GM19328 (cell line): ENCODE results near the gene ENOX1.

Experiments
- ATAC-seq: cut with Tn5 transposase; IDR thresholded peaks from one replicate; pipeline ENCODE4 v1.9.1; 2021; ENCODE audit warnings: mild to moderate bottlenecking, moderate library complexity; ENCODE audit not compliant: unreplicated experiment

Gene ENOX1

DNA sequence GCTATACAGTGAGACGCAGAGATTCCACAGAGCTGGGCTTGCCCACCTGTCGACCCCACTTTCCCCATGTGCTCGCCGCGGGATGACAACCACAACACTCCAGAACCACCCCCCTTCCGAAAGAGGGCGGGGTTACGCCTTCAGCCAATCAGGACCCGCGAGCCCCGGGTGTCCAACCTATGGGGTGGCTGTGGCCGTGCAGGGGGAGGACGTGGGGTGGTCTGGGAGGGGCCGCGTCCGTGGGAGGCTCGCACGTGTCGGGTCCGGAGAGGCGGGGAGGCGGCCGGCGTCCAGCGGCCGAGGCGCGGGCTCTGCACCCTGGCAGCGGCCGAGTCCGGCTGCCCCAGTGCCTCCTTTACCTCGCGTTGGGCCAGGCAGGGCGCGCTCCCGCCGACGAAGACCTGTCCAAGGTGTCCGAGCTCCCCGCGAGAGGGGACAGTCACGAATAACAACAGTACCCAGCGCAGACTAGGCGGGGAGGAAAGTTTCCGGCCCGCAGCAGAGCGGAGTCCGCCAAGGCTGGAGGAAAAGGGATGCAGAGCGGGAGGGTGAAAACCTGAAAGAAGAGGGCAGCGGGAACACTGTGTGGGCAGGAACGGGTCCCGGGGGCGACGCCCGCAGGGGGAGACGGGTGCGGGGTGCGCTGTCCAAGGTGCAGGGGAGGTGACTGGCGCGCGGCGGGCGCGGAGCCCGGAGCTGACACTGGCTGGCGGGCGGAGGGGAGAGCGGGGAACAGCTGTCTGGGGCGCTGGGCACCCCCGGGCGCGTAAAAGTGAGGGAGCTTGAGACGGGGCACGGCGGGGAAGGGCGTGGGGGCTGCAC lies 911 bp downstream of the ENOX1 start:
- ATAC-seq = no peak

DNA sequence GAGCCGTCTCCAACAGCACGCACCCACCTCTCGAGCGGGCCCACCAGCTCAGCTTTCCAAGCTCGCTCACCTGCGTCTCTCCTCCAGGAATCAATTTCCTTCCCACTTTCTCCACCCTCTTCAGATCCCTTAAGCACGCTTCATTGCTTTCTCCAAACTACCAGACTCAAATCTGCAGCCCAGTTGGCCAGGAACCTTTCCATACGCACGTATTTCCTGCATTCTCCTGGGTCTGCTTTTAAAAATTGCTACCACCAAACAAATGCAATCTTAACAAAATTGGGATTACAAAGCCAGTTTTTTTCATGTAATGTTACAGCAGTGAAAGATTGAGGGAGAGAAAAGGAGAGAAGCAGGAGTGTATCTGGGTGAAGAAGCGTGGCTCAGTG lies 1.5 kb downstream of the ENOX1 start:
- no peak for ATAC-seq

DNA sequence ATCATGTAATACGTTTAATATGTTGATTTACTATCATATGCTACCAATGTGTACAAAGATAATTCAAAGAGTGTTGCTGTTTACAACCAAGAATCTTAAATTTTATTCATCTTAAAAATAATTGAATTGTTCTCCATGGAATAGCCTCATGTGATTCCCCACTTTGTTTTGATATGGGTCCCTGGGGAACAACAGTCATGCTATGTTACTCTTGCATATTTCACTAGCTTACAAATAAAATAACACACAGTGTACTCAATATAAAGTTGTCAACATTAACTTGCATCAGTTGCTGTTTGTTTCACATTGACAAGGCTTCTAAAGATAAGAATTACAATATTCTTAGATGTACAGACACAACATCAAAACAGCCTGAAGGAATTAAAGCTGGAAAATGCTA lies 2.3 kb downstream of the ENOX1 start:
- no peak for ATAC-seq

DNA sequence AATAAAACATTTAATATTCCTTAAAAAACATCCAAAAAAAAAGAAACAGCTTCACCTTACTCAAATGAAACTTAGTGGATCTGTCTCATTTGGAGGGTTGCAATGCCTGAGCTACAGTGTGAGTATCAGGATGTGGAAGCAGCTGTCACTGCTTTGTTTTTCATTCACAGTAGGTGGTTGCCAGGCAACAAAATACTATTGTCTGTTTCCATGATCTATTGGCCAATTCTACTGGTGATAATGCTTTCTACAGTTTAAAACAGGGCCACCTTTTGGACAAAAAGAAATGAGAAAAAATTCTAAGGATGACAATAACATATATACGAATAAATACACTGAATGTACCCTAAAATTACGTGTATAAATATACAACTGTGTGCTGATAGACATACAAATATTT lies 3.0 kb downstream of the ENOX1 start:
- no peak for ATAC-seq

DNA sequence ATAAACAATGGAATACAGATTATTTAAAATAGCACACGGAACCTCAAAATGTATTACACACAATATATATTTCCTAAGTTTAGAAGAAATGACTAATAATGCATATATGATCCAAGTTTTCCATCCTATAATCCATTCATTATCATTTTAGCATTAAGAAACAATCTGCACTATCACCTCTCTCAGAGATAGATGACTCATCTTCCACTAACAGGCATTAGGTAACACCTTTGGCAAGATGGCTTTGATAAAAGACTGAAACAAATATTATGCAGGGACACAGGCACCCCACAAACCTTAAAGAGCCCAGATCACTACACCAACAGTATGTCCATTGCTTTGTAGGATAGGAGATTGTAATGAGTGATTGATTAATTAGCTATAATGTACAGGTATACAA lies 4.1 kb downstream of the ENOX1 start:
- ATAC-seq = no peak

DNA sequence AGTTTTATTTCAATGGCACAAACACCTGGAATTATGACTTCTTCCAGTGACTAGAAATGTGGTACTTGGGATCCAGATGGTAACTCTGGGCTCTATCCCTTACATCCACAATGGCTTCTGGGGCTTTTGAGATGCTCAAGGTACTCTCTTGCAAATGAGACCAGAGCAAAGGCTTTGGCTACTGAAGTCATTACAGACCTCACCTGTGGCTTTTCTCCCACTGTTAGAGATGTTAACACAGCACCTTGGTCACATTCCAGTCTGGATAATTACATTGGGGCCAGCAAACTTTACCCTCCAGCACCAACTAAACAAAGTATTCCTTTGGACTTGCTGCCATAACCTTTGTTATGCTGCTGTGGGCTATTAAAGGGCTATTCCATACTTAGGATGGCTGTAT lies 6.1 kb downstream of the ENOX1 start:
- no peak for ATAC-seq

DNA sequence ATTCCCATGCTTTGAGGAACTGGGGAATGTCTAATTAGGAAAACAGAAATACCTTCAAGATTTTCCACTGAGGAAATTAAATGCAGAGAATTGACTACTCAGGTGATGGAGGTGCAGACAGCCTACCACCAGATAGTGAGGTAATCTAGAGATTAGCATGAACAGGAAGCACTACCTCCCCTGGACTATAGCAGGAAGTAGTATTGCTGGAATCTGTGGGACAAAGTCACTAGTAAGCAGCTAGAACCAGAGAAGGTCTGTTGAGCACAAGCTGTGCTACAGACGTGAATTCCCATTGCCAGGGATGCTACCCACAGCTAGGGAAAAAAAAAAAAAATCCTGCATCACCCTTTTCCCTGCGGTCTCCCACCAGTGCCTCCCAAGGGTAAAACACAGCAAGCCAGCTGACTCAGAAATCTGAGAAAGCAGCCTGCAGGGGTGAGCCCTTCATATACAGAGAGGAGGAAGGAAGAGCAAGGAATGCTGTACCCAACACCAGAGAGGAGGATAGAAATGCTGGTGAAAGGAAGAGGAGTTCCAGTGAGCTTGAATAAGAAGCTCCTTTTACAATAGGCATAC lies 10.2 kb downstream of the ENOX1 start:
- ATAC-seq = no peak

DNA sequence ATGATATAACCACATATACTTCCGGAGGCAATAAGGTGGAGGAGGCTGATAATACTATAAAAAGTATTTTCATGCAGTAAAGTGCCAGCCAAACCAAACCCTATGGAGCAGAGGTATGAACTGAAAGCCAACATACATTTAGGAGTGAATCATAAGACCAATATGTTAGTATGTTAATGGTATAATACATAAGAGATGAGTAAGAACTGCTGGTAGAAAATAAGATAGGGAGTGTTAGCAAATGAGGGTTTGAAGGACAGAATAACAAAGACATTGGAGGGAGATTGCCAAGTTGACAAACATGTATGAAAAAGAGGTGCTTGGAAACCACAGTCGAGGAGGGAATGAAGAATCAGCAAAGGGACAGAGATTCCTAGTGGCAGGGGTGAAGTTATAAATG lies 10.8 kb downstream of the ENOX1 start:
- no peak for ATAC-seq

DNA sequence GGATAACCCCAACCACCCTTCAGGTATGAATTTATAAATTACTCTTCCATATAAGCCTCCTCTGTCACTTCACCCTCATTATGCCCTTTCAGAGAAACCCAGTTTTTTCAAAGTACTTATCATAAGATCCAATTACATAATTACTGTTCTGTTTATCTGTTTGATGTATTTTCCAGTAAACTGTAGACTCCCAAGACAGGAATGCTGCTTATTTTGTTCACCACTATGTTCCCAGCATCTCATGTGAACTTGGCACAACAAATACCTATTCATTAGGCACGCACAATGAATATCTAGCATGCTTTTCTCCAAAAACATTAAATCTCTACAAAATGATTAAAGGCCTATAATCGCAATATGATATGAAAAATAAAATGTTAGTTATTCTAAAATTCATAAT lies 13.2 kb downstream of the ENOX1 start:
- no peak for ATAC-seq

DNA sequence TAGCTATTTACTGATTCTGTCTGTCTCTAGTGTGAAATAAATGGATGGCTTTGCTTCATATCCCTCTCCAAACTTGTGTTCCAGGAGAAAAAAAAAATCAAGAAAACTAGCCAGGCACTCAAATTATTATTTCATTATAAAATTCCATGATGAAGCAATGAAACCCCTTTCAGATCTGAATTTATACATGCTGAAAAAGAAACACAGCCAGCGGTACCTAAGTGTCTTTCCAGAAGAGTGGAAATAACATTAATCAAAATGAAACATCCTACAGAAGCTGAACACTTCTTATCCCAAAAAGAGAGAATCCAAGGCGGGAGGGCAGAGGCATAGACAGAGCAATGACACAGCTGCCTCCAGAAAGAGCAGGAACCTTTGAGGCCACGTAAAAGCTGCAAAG lies 15.9 kb downstream of the ENOX1 start:
- ATAC-seq = no peak

DNA sequence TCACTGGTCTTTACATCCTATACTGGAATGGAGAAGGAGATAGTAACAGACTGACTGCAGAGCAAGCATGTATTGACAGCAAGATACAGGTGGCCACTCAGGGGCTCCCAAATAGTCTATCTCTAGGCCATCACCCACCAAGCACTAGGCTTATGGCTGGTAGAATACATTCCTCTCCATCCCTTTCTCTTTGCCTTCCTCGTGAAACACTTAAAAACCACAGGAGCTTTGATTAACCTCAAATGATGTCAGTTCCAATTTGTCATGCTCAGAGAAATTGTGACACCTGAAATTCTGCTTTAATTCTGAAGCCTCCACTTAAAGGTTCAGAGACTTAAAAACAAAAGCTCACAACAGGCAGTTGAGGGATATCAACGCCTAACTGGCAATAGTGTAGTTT lies 17.2 kb downstream of the ENOX1 start:
- ATAC-seq = no peak

DNA sequence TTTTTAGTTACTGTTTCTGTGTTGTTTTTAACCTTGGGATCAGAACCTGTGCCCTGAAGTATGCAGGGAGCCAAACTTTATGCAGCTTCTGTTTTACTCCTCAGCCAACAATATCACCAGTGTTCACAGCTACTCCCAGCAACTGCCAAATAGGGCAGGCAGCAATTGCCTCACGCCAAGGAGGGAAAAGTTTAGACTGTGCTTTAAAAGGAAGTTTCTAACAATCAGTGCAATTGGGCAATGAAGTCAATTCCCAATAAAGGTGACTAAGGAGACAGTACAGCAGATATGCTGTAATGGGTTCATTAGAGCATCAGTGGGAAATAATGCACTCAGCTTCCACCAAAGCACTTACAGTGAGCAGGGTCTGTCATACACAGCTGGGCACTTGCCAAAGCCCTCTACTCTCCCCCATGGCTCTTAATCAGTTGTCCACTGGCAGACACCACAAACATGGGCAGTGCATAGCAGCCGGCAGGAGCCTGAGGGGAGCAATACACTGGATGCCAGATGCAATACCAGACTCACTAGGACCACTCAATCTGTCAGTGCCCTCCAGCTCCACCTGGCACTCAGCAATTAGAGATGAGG lies 19.3 kb downstream of the ENOX1 start:
- ATAC-seq = no peak

DNA sequence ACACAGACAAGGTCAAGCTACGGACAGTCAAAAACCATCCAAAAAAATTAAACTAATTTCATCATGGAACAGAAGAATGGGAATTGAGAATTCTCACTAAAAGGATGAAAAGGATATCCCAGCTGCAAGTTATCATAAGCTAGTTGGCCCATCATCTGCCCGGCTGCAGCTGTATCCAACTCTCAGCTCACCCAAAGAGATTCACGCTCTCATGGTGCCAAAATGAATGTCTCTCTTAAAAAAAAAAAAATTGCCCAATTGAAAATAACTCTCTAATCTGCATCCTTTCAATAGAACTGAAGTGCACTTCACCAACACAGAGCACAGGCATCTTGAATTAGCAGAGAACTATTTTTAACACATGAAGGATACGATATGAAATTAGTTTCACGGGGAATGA lies 20.0 kb downstream of the ENOX1 start:
- no peak for ATAC-seq

DNA sequence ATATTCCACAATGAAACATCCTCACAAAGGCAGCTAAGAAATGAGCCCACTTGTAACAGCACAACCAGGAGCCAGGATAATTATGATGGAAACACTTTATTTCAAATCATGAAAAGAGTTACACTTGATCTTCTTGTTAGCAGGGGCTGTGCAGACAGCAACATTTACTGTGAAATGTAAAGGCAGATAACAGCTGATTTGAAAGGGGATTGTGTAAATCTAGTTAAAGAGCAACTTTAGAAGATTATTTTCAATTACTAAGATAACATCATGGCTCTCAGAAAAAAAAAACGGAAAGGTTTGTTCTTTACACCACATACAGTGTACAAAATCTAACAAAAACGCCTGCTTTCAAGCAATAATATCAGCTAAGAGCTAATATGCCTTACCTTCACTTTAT lies 22.4 kb downstream of the ENOX1 start:
- ATAC-seq = no peak

DNA sequence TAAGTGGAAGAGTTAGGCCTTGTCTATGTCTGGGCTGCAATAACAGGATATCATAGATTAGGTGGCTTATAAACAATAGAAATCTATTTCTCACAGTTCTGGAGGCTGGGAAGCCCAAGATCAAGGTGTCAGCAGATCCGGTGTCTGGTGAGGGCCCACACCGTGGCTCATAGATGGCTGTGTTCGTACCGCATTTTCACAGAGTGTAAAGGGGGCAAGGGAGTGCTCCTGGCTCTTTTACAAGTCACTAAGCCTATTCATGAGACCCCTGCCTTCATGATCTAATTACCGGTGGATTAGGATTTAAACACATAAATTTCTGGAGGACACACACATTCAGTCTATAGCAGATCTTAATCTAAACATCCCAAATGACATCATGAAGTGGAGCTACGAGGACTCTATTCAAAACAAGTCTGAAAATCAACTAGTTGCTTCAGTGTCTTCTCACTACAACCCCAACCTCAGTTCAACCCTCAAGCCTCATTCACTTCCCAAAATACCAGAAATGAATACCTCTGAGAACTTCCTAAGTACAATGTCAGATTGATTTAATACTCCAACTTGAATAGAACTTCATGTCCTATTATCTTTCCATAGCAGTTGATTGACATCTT lies 23.5 kb downstream of the ENOX1 start:
- no peak for ATAC-seq

DNA sequence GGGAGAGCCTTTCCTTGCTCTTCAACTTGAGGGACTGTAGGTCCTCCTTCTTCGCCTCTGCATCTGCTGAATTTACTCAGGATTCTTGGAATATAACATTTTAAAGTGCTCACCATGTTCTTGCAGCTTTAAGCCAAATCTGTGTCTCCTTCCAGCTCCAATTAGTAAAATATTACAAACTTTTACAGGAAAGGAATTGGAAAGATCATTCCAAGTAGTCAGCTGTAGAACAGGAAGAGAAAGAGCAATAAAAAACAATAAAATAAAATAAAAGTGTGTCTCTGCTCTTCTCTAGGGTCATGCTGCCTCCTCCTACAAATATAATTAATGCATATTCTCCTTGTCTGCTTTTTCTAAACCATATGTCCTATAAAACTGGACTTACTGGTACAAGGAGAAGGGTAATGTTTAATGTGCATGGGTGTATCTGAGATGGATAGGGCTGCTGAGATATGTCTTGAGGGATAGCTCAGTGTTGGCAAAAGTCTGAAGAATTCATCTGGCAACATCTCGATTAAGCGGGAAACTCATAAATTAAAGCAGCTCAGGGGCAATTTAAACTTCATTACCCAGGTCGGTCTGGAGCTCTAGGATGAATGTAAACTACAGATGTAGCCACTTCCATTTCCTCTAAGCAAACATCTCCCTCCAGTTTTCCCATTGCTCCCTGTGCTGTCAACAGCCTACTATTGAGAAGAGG lies 25.0 kb downstream of the ENOX1 start:
- no peak for ATAC-seq

DNA sequence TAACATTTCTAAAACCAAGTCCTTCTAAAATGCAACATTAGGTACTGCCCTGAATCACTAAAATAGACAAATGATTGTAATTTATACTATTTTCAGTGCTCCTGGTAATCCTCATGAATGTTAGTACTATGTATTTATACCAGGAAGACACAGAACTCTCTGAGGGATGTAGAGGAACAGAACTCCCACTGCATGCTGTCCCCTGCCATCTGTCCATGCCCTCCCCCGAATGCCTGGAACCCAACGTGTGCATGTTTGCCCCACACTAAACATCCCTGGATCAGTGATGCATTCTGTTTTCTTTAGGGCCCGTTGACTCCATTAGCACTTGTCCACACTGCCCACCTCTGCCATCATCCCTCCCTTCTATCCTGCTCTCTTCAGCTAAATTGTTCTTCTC lies 26.5 kb downstream of the ENOX1 start:
- no peak for ATAC-seq

DNA sequence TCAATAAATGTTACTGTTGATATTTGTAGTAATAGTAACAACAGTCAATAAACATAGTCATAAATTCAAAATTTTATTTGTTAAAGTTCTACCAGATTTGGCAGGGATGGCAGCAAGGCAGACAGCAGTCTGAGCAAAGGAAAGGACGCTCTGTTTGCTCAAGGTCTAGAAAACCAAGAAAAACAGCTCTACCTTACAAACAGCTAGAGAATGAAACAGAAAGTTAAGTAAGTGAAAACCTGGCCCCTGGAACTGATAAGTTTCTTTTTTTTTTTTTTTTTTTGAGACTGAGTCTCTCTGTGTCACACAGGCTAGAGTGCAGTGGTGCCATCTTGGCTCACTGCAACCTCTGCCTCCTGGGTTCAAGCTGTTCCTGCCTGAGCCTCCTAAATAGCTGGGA lies 27.9 kb downstream of the ENOX1 start:
- ATAC-seq = no peak

DNA sequence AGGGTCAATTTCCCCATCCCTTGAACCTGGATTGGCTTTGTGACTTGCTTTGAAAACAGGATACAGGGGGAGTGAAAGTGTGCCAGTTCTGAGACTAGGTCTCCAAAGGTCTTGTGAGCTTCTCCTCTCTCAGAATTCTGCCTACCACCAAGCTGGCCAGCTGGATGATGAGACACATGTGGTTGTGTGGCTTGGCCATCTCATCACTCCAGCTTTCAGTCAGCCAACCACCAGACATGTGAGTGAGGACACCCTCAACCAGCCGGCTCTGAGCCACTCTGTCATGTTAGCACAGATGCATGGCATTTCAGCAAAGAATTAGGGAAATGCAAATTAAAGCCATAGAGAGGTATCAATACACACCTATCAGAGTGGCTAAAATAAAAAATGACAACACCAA lies 29.5 kb downstream of the ENOX1 start:
- no peak for ATAC-seq

DNA sequence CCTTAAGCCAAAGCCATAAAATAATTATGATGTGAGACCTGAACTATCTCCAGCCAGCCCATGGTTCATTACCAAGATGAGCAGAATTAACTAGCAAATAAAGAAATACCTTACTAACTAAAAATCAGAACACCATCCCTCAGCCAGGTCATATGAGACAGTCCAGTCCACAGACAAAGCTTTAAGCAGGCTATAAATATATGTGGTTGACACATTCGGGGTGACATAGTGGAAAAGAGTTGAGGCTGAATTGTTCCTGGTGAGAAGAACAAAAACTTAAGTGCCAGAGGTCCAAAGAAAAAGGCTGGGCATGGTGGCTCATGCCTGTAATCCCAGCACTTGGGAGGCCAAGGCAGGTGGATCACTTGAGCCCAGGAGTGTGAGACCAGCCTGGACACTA lies 30.9 kb downstream of the ENOX1 start:
- no peak for ATAC-seq

DNA sequence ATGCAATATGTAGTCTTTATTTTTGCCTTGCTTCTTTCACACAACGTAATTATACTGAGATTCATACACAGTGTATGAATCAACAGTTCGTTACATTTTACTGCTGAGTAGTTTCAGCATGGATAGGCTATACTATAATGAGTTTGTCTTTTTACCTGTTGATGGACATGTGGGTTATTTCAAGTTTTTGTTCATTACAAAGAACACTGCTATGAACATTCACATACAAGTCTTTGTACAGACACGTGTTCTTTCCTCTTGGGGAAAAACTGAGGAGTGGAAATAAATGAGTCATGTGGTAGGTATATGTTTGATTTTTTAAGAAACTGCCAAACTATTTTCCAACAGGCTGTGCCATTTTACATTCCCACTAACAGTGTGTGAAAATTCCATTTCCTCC lies 35.1 kb downstream of the ENOX1 start:
- no peak for ATAC-seq

DNA sequence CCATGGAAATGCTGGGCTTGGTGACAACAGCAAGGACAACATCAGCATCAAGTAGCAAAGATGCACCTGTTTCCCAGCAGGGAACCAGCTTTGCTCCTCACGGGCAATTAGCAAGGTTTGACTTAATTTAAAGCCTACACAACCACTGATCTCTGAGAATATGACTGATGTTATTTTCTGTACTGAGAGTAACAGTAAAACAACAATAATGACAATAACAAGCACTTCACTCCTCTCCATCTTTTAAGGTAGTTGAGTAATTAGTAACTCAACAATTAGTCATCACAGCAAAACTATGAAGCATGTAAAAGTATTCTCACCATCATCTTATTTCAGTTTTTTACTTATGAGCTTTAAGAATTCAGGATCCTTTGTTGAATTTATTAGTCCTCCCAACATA lies 37.3 kb downstream of the ENOX1 start:
- ATAC-seq = no peak
